ENCODE data around the gene CYP8B1. TPM values are rescaled to one million over a fixed set of nuclear protein-coding genes. Genes with fewer than 3 reads are reported as not detected.

CYP8B1 gene
- total and polyA plus RNA-seq, 2 of the 13 experiments (the other 11 are each of a cell fraction or from before 2014, with no cell fraction given), result 0.58 to 2.0 TPM

GRCh38 chr3:42911551-42911950, 35.9 kb upstream of the CYP8B1 start (continued):
- TF ChIP-seq CREBL2 (CRISPR knock-in tag; IDR thresholded peaks at IDR 0.05; ENCODE audit: borderline replicate concordance) (no peak), RBM22 (optimal IDR thresholded peaks at IDR 0.05; ENCODE audit: low read length) (no peak), MLLT10 (CRISPR knock-in tag; IDR thresholded peaks at IDR 0.05) (no peak), RNF219 (CRISPR knock-in tag; IDR thresholded peaks at IDR 0.05) (no peak), ZNF891 (CRISPR knock-in tag; IDR thresholded peaks at IDR 0.05) (no peak), CREB1 (IDR thresholded peaks at IDR 0.05) (no peak), CREB1 (CRISPR knock-in tag; IDR thresholded peaks at IDR 0.05) (no peak)

GRCh38 chr3:42908675-42909074, 33.0 kb upstream of the CYP8B1 start:
- in situ Hi-C loops (cut with HindIII; ENCODE audit: extremely low pct_ligation_motif_present, low pct_unique_long_range_greater_than_20kb), result no loop called here
- Histone ChIP-seq H3K4me2 (ENCODE audit: low read depth, low read length) (no peak overlapping the region), H3K79me2 (ENCODE audit: insufficient read depth, low read length) (no peaks in the 10 kb centered on the region), H3K4me3 (replicated peaks in 1 of 3; ENCODE audit: insufficient read depth in 1 of 3, low read depth in 2 of 3, low read length in 3 of 3) (no peak overlapping the region), H4K20me1 (ENCODE audit: insufficient read depth, low read length) (no peaks in the 10 kb centered on the region), H3K4me1 (ENCODE audit: insufficient read depth, low read length) (peaks cover 8% of the 10 kb centered on the region), H2AFZ (ENCODE audit: low read length) (no peak overlapping the region), H3K27ac (ENCODE audit: extremely low read length, insufficient read depth, low read length) (no peak overlapping the region), H3K9ac (ENCODE audit: insufficient read depth, low read depth, low read length) (no peak overlapping the region), H3K9me3 (ENCODE audit: low read length) (no peaks in the 10 kb centered on the region), H3K36me3 (replicated peaks in 1 of 2; ENCODE audit: control insufficient read depth in 1 of 2, insufficient read depth in 2 of 2, low read length in 2 of 2) (no peaks in the 10 kb centered on the region), H3K27me3 (ENCODE audit: control insufficient read depth in 1 of 2, insufficient read depth in 2 of 2, low read length in 2 of 2) (peaks cover 2 to 22% of the 10 kb centered on the region in 2 experiments; a peak in 3 of 5 replicates)
- DNase-seq (ENCODE audit: low spot score) (no peak), FAIRE-seq (no peak), ATAC-seq (no peak)
- BruUV-seq (replicated peaks), result no TSS peak
- 25% methylated on average over 7 of the region's 7 CpGs for WGBS (ENCODE audit: low lambda C conversion rate)
- CTCF ChIA-PET (ENCODE audit: low intra/inter-chr PET ratio, low total read pairs), result no interaction called here
- POLR2A ChIA-PET, result no interaction called here
- intact Hi-C loops (cut with micrococcal nuclease; ENCODE audit: unreplicated experiment), result no loop called here
- TF ChIP-seq ZNF354B (CRISPR knock-in tag; IDR thresholded peaks at IDR 0.05) (no peak), RFXANK (CRISPR knock-in tag; IDR thresholded peaks at IDR 0.05) (no peak), ZNF256 (CRISPR knock-in tag; conservative IDR thresholded peaks at IDR 0.05) (no peak), SNAPC4 (CRISPR knock-in tag; IDR thresholded peaks at IDR 0.05) (no peak), IKZF1 (IDR thresholded peaks at IDR 0.05) (no peak), ATF7 (IDR thresholded peaks at IDR 0.05) (no peak), ATF7 (CRISPR knock-in tag; IDR thresholded peaks at IDR 0.05) (no peak), ZNF383 (CRISPR knock-in tag; IDR thresholded peaks at IDR 0.05; ENCODE audit: borderline replicate concordance) (no peak)

Data from HepG2 (cell line).